ENCODE results near the gene TPSG1. TPM values are rescaled to one million over a fixed set of nuclear protein-coding genes. Genes with fewer than 3 reads are reported as not detected.
"Not testable (repeated sequence)": the region's sequence is repeated elsewhere in the genome, so short reads cannot be mapped to it uniquely, and the experiment has no call there.

Gene TPSG1
- total RNA-seq, 1 experiment from 2014 or later, result not detected

GRCh38 chr16:1253701-1254364 lies 28.8 kb upstream of the TPSG1 start:
- POLR2A ChIA-PET; BruUV-seq (replicated peaks); H3K4me3 Mint-ChIP-seq (ENCODE audit: unreplicated experiment); H3K27me3 Mint-ChIP-seq (ENCODE audit: insufficient read depth, unreplicated experiment); CTCF ChIA-PET; H3K36me3 Mint-ChIP-seq (ENCODE audit: insufficient read depth, unreplicated experiment); H3K9me3 Mint-ChIP-seq (ENCODE audit: unreplicated experiment); DNase-seq (ENCODE audit: unreplicated experiment); H3K27ac Mint-ChIP-seq (ENCODE audit: low read depth, unreplicated experiment); H3K4me1 Mint-ChIP-seq (ENCODE audit: insufficient read depth, unreplicated experiment); intact Hi-C loops (cut with micrococcal nuclease): not testable (repeated sequence)

GRCh38 chr16:1249031-1249755 lies 24.1 kb upstream of the TPSG1 start:
- H3K4me1 Mint-ChIP-seq (ENCODE audit: insufficient read depth, unreplicated experiment); H3K4me3 Mint-ChIP-seq (ENCODE audit: unreplicated experiment); intact Hi-C loops (cut with micrococcal nuclease); BruUV-seq (replicated peaks); H3K27me3 Mint-ChIP-seq (ENCODE audit: insufficient read depth, unreplicated experiment); H3K9me3 Mint-ChIP-seq (ENCODE audit: unreplicated experiment); POLR2A ChIA-PET; H3K27ac Mint-ChIP-seq (ENCODE audit: low read depth, unreplicated experiment); H3K36me3 Mint-ChIP-seq (ENCODE audit: insufficient read depth, unreplicated experiment); DNase-seq (ENCODE audit: unreplicated experiment); CTCF ChIA-PET: not testable (repeated sequence)

- H3K27ac Mint-ChIP-seq (ENCODE audit: low read depth, unreplicated experiment); BruUV-seq (replicated peaks); CTCF ChIA-PET; H3K4me1 Mint-ChIP-seq (ENCODE audit: insufficient read depth, unreplicated experiment); POLR2A ChIA-PET; DNase-seq (ENCODE audit: unreplicated experiment); intact Hi-C loops (cut with micrococcal nuclease); H3K36me3 Mint-ChIP-seq (ENCODE audit: insufficient read depth, unreplicated experiment); H3K9me3 Mint-ChIP-seq (ENCODE audit: unreplicated experiment); H3K27me3 Mint-ChIP-seq (ENCODE audit: insufficient read depth, unreplicated experiment); H3K4me3 Mint-ChIP-seq (ENCODE audit: unreplicated experiment): not testable (repeated sequence)
These were observed 23.0 kb upstream of the TPSG1 start for GRCh38 chr16:1247903-1248537.

- no peaks in the 10 kb centered on the region for H3K27me3 Mint-ChIP-seq (ENCODE audit: insufficient read depth, unreplicated experiment)
- no peak for DNase-seq (ENCODE audit: unreplicated experiment)
- TF ChIP-seq CTCF (IDR thresholded peaks at IDR 0.05; ENCODE audit: unreplicated experiment), result no peak
- ChIA-PET CTCF (no interaction called here), POLR2A (no interaction called here)
- H3K4me1 Mint-ChIP-seq (ENCODE audit: insufficient read depth, unreplicated experiment), result no peaks in the 10 kb centered on the region
- H3K27ac Mint-ChIP-seq (ENCODE audit: low read depth, unreplicated experiment), result no peak overlapping the region
- intact Hi-C loops (cut with micrococcal nuclease), result no loop called here
- H3K9me3 Mint-ChIP-seq (ENCODE audit: unreplicated experiment), result no peaks in the 10 kb centered on the region
- no TSS peak for BruUV-seq (replicated peaks)
- H3K36me3 Mint-ChIP-seq (ENCODE audit: insufficient read depth, unreplicated experiment), result no peaks in the 10 kb centered on the region
- no peak overlapping the region for H3K4me3 Mint-ChIP-seq (ENCODE audit: unreplicated experiment)
These were observed 20.5 kb upstream of the TPSG1 start for GRCh38 chr16:1245452-1246020.

GRCh38 chr16:1244881-1245280 lies 19.8 kb upstream of the TPSG1 start:
- no peak overlapping the region for H3K4me3 Mint-ChIP-seq (ENCODE audit: unreplicated experiment)
- no peak for DNase-seq (ENCODE audit: unreplicated experiment)
- H3K9me3 Mint-ChIP-seq (ENCODE audit: unreplicated experiment), result no peaks in the 10 kb centered on the region
- H3K4me1 Mint-ChIP-seq (ENCODE audit: insufficient read depth, unreplicated experiment), result no peaks in the 10 kb centered on the region
- no peaks in the 10 kb centered on the region for H3K27me3 Mint-ChIP-seq (ENCODE audit: insufficient read depth, unreplicated experiment)
- TF ChIP-seq CTCF (IDR thresholded peaks at IDR 0.05; ENCODE audit: unreplicated experiment), result no peak
- H3K36me3 Mint-ChIP-seq (ENCODE audit: insufficient read depth, unreplicated experiment), result no peaks in the 10 kb centered on the region
- no peak overlapping the region for H3K27ac Mint-ChIP-seq (ENCODE audit: low read depth, unreplicated experiment)
- intact Hi-C loops (cut with micrococcal nuclease), result no loop called here
- ChIA-PET CTCF (no interaction called here), POLR2A (no interaction called here)
- BruUV-seq (replicated peaks), result no TSS peak

GRCh38 chr16:1243907-1244850 lies 19.1 kb upstream of the TPSG1 start:
- CTCF ChIA-PET; BruUV-seq (replicated peaks); H3K27me3 Mint-ChIP-seq (ENCODE audit: insufficient read depth, unreplicated experiment): not testable (repeated sequence)

GRCh38 chr16:1243363-1243762 lies 18.3 kb upstream of the TPSG1 start:
- H3K4me1 Mint-ChIP-seq (ENCODE audit: insufficient read depth, unreplicated experiment); intact Hi-C loops (cut with micrococcal nuclease); H3K36me3 Mint-ChIP-seq (ENCODE audit: insufficient read depth, unreplicated experiment); H3K27me3 Mint-ChIP-seq (ENCODE audit: insufficient read depth, unreplicated experiment); BruUV-seq (replicated peaks); H3K4me3 Mint-ChIP-seq (ENCODE audit: unreplicated experiment); CTCF ChIA-PET; POLR2A ChIA-PET; DNase-seq (ENCODE audit: unreplicated experiment); H3K9me3 Mint-ChIP-seq (ENCODE audit: unreplicated experiment); H3K27ac Mint-ChIP-seq (ENCODE audit: low read depth, unreplicated experiment): not testable (repeated sequence)

More at GRCh38 chr16:1243907-1244850, 19.1 kb upstream of the TPSG1 start:
- H3K4me1 Mint-ChIP-seq (ENCODE audit: insufficient read depth, unreplicated experiment); DNase-seq (ENCODE audit: unreplicated experiment); intact Hi-C loops (cut with micrococcal nuclease); H3K9me3 Mint-ChIP-seq (ENCODE audit: unreplicated experiment); H3K4me3 Mint-ChIP-seq (ENCODE audit: unreplicated experiment); H3K27ac Mint-ChIP-seq (ENCODE audit: low read depth, unreplicated experiment); POLR2A ChIA-PET; H3K36me3 Mint-ChIP-seq (ENCODE audit: insufficient read depth, unreplicated experiment): not testable (repeated sequence)
